Stimulated activated CD4-positive, alpha-beta T cell treated with anti-CD3 and anti-CD28 coated beads, Interleukin-4, amount 100 ng/mL, for 48 hours (primary cell): ENCODE data around the gene TRIO.

ENCODE experiments used
- DNase-seq, 2 donors: peaks; one replicate each; pipeline ENCODE4 v3.0.0-alpha.2; 2020; ENCODE audit warnings: low read depth in 2 of 2

TRIO gene

DNA sequence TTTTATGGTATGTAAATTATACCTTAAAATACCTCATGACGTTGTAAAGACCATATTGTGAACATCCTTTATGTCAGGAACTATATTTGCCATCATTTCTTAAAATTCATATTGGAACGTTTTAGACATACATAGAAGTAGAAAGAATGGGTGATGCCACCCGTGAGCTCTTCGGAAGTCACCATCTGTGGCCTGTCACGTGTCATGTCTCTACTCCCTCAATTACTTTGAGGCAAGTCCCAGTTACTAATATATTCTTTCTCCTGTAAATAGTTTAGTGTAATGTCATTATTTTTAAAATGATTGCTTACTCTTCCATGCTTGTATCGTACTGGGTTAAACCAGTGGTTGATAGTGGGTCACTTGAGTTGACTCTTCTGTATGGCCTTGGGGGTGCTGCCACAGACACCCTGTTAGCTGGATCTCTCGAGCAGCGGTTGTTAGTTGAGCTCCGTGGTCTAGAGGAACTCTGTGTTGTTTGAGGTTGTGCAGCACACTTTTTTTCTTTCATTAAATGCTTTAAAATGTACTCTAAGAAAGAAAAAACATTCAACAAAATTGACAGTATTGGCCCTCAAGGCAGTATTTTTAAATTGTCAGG is 66.2 kb downstream of the TRIO start:
- DNase-seq, result no peak

DNA sequence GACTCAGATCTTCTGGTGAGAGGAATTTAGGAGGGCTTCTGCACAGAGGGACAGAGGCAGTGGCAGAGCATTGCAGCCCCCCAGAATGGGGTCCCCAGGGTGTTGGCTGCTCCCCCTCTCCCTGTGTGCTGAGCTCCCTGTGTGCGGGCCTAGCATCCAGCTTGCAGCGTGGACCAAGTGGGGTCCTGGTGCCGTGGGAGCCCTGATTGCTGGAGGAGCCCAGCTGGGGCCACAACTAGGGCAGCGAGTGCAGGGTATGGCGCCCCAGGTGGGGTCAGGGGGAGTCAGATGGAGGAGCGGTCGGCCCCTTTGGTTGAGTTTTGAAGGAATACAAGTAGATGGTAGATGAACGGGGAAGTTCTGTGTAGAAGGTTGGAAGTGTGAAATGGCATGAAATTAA is 66.7 kb downstream of the TRIO start:
- no peak for DNase-seq

DNA sequence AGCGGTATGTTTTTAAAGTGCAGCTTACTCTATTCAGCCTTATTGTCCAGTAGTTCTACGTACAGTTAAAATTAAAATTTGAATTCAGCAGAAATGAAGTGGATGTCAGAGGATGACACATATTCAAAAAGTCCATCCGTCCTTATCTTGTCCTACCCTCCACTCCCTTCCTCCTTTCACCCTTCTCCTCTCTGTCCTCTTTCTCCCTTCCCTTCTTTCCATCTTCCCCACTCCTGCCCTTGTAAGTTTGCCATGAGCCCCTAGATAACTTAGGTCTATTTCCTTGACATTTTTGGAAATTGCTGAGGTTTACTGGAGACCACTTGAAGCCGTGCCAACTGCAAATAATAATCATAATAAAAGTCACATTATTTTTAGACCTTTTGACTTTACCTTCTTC is 67.6 kb downstream of the TRIO start:
- DNase-seq, result no peak

DNA sequence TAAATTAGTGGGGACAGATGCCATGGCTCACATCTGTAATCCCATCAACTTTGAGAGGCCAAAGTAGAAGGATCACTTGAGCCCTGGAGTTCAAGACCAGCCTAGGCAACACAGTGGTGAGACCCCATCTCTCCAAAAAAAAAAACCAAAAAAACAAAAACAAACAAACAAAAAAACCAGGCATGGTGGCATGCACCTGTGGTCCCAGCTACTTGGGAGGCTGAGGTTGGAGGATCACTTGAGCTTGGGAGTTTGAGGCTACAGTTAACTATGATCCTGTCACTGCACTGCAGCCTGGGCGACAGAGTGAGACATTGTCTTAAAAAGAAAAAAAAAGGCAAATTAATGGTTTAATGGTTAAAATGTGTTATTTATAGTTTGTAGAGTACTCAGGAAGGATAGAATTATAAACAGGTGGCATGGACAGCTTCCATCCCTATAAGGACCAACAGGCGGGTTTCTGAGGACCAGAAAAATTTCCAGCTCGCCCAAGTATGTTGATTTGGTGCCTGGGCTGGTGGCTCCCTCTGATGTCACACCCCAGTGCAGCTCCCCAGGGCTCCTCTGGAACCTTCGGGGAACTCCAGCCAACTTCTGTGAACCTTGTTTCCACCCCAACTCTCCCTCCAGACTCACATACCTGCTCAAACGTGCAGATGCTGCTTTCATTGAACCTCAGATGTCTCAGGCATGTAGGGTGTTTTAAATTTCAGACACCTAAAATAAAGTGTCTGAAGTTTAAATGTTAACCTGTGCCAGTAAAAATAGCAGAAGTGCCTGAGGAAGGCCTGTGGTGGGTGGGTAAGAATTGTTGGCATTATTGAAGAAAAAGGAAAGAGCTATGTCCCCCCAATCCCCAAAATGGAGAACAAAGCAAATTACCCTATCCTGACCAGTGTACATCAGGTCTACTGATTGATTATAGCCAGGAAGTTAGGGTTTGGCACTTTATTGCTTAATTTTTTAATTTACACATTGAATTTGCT is 69.0 kb downstream of the TRIO start:
- DNase-seq, result no peak

DNA sequence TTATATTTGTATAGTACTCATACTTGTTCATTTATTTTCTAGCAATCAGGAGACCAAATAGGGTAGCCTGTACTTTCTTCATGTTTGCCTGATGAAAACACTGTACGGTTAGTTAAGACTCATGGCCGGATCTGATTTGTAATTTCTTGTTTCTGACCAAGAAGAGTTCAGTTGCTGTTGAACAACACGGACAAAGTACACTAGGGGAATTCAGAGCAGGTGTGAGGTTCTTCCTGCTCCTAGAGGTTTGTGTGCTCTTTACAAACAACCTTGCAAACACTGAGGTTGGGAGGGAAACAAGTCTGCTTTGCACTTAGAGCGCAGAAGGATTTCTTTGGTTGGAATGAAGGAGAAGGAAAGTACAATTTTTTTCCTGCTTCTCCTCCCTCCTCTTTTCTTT is 69.7 kb downstream of the TRIO start:
- no peak for DNase-seq

DNA sequence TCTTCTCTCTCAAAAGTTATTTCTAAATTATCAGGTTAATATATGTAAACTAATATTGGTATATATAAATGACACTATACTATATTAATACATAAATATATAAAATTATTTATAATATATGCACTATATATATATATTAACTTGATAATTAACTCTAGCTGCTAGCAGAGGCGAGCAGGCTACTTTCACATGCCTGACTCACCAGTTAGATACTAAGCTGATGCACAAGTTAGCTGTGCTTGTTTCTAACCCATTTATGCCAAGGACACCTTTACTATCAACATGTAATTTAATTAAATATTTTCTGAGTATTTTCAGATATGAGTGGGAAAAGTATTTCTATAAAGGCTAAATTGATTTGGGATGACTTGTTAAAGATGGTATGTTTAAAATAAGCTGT is 70.1 kb downstream of the TRIO start:
- no peak for DNase-seq

DNA sequence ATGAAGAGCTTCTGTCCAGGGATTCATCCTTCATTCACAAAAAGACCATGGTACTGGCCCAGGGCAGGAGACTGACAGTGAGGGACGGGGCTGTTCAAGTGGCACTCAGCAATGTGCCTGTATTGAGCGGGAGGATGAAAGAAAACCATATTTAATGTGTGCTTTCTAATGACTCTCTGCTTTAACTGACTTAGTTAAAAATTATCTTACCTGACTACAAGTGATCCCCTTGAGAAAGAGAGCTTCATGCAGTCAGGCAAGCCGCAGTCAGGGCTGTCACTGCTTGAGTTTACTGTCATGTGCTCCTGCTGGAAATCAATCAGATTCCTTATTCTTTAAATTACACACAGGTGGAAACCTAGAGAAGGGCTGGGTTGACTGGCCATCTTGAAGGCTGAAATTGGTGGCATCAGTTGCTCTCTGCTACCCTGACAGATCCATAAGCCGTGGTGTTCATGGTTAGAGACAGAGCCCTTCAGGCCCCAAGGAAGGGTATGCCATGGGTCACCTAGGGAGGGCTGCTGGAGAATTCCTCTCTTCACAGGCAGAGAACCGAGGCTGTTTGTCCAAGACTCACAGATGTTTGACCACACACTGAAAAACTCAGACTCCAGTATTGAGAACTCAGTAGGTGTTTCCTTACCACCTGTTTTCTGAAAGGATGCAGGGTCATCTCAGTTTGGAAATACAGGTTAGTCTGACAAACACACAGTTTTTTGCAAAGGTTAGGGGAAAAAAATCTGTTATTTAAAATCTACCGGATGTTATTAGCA is 70.9 kb downstream of the TRIO start:
- DNase-seq, result no peak

DNA sequence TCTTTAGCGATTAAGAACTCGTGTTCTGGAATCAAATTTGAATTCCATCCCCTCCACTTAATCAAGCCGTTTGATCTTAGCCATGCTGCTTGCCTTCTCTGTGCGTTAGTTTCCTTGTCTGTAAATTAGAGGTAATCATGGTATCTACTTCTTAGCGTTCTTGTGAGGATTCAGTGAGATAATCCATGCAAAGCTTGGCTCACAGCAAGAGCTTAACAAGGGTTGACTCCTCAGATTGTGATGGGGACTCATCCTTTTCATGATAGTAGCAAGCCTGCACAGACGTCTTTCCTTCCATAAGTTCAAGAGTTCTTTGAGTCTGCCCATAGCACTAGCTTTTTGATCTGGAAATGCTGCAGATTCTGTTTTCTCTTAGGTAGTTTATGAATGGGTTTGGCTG is 72.8 kb downstream of the TRIO start:
- no peak for DNase-seq

DNA sequence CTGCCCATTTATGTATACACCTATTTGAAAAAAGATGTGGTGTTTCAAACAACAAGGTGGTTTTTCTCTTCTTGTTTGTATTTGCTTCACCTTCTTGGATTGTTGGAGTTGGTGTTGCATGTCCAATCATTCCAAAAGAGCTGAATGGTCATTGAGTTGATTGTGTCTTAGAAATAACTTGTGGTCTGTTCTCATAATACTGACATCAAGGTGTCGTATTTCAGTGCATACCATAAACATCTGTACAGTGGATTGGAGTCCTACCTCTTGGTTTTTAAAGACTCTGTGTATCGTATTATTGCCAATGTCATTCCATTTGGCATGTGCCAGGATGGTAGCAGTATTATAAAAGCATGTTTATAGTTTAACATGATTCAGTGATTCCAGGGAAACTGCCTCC is 73.2 kb downstream of the TRIO start:
- DNase-seq, result no peak

DNA sequence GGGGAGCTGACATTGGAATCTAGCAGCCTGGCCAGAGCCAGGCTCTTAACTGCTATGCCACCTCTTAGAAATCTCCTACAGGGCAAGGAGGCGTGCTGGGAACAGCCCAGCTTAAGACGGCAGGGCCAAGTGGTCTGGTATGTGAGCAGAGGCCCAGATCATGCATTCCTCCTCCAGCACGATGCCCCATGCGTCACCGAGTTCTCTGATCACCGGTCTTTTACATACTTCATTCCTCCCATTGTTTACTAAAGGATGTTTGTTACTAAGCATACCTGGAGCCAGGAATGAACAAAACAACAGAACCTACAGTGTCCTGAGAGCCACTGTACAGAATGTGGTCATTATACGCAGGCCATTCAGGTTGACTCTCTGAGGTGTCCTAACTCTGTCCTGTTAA is 73.8 kb downstream of the TRIO start:
- DNase-seq, result no peak

DNA sequence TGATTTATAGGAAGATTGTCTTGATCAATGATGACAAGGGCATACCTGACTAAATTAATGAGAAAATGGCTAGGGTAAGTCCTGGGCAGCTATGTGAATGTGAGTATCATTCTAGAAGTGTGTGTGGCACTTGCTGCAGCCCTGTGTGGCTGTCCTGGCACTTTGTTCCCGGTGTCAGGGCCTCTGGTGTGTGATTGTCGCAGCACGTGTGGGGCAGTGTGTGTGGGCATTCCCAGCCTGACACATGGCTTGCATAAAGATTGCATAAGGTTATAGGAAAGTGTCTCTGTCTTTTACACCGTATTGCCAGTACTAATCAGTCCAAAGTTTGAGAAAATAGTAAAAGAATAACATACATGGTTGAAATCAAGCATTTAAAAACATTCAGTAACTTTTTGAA is 74.4 kb downstream of the TRIO start:
- DNase-seq, result no peak

DNA sequence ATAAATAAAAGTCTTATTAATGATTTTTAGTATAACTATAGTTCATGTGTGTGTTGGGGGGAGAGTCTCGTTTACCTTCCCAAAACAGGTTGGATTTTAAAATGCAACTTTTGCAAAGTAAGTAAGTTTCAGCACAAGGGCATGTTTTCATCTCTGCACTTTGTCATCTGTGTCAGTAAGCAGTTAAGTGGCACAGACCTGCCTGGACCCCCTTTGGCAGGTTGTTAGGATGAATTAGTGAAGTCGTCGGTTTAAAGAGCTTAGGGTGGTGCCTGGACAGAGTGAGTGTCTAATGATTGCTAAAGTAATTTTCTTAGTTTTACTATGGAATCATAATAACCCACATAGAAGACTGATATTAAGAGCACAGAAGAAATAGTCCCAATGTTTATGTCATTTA is 74.9 kb downstream of the TRIO start:
- no peak for DNase-seq

DNA sequence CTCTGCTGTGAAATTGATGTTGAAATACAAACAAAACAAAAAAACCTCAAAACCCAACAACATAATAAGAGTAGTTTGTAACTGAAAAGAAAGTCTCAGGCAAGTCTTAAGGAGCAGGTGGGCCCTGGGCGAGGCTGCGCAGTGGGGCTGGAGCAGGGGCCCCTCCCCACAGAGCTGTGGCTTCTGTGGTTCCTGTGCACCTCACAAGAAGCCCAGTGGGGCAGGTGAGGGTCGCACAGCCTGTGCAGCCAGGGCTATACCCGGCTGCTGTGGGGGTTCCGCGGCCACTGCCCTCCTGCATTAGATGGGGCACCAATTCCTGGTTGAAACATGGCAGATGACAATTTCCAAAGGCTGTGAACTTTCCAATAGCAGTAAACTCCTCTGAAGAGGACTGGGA is 75.3 kb downstream of the TRIO start:
- DNase-seq, result no peak

DNA sequence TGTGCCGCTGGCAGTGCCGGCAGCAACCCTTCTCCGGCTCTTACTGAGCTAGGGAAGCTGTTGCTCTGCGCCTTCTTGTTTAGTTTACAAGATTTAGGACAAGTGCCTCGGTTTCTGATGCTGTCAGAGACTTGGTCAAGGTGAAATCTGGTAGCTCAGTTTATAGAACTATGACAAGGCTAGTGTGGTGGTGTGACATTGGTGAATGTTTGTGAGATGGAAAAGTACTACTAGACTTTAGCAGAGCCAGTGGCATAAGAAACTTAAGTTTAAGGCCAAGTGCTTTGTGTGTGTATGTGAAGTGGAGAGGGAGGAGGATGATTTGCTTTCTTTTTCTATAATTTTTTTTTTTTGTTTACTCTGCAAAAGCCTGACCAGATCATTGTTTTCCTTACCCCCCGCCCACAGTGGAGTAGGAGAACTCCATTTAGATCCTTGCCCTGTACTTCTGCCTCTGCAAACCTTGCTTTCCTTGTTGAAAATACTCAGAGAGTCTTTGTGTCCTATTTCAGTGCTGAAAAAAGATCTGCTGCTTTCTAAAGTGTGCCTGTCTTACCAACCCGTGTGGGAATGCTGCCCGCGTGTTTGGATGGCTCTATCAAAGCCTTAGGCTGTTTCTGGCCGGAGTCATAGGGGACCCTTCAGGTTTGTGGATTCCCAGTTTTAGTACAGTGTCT is 75.9 kb downstream of the TRIO start:
- DNase-seq, result no peak

DNA sequence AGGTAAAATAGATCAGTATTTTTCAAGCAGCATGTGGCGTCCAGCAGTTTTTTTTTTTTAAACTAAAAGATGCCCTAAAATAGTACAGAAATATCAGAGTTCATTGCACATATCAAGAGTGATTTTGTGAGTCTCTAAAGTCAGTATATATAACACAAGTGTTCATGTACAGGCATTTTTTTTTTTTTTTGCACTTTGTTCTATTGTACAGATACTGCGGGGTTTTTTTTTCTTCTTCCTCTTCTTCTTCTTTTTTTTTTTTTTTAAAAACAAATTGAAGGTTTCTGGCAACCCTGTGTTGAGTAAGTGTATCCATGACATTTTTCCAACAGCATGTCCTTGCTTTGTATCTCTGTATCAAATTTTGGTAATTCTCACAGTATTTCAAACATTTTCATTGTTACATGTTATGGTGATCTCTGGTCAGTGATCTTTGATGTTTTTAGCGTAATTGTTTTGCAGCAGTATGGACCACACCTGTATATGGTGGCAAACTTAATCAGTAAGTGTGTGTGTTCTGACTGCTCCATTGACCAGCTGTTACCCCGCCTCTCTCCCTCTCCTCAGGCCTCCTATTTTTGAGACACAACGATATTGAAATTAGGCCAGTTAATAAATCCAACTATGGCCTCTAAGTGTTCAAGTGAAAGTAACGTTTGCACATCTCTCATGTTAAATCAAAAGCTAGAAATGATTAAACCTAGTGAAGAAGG is 76.8 kb downstream of the TRIO start:
- DNase-seq, result no peak

DNA sequence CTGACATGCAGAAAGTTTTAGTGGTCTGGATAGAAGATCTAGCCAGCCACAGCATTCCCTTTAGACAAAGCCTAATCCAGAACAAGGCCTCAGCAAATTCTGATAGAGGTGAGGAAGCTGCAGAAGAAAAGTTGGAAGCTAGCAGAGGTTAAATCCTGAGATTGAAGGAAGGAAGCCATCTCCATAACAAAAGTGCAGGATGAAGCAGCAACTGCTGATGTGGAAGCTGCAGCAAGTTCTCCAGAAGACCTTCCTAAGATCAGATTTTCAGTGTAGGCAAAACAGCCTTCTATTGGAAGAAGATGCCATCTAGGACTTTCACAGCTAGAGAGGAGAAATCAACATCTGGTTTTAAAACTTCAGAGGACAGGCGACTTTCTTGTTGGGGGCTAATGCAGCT is 77.5 kb downstream of the TRIO start:
- no peak for DNase-seq

DNA sequence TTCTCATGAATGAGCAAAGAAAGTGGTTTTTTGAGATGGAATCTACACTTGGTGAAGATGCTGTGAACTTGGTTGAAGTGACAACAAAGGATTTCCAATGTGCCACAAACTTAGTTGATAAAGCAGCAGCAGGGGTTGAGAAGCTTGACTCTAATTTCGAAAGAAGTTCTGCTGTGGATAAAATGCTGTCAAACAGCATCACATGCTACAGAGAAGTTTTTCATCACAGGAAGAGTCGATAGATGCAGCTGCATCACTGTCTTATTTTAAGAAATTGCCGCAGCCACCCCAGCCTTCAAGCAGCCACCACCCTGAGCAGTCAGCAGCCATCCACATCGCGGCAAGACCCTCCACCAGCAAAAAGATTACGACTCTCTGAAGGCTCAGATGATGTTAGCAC is 78.6 kb downstream of the TRIO start:
- no peak for DNase-seq

DNA sequence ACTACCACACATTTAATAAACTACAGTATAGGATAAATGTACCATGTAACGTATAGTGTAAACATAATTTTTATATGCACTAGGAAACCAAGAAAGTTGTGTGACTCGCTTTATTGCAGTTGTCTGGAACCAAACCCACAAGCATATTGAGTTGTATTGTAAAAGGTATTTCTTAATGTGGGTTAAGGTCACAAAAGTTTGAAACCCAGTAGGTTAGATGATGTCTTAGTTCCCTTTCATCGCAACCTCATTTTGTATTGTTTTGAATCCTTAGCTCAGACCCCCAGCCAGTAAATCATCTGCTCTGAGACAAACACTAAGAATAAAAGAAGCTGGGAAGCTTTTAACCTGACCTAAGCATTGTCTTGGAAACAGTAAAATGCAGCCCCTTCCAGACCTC is 79.1 kb downstream of the TRIO start:
- DNase-seq, result no peak

DNA sequence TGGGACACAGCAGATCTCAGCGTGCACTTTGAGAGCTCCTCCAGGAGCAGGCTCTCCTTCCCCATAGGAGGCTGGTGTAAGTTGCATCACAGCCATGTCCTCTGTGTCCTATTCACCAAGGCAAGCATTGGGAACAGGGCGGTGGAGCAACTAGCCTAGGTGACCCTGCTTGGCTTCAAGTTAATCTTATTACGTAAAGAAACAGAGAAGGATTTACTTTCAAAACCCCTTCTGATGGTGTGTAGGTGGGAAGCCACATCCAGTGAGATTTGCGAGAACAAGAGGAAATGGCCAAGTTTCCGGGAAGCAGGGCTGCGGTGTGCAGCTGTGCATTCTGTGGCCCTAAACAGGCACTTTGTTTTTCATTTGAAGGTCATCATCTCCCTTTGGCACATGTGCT is 80.2 kb downstream of the TRIO start:
- no peak for DNase-seq

DNA sequence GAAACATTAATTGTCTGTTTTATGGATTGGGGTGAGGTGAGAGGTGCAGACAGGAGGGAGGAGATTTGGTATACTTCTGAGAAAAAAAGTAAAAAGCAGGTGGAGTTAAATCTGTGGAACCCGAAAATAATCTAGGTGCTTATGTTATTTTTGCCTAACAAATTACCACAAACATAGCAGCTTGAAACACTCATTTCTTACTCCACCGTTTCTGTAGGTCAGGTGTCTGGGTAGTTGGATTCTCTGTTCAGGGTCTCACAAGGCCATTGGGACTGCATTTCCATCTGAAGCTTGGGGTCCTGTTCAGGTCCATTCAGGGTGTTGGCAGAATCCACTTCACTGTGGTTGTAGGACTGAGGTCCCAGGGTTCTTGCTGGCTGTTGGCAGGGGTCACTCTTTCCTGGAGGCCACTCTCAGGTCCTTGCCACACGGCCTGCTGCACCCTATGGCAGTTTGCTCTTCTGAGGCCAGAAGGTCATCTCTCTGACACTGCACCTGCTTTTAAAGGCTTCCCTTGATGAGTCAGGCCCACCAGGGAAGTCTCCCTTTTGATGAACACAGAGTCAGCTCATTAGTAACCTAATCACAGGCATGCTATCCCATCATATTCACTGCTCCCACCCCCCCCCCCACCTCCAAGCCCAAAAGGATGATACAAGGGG is 82.2 kb downstream of the TRIO start:
- no peak for DNase-seq

DNA sequence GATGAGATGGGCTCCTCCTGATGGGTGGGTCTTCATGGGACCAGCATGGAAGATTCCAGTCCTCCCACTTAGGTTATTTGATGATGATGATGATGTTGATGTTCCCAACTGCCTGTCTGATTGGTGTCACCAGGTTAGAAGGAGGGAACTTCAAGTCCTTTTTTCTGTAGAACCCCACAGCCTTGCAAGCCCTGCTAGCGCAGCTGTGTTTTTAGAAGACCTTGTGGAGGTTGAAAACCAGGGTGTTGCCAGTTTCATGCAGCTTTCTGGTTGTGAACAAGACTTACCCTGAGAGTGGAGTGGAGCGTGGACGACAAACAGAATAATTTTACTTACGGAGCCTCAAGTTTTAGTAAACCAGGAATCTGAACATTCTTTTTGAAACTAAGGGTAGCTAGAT is 83.0 kb downstream of the TRIO start:
- DNase-seq, result no peak
